Osteoblast (primary cell): ENCODE measurements around the gene UTP4. TPM values are rescaled to one million over a fixed set of nuclear protein-coding genes. Genes with fewer than 3 reads are reported as not detected.

Experiments used
- DNase-seq: peaks from one replicate; pipeline ENCODE4 v3.0.0; 2011; ENCODE audit warnings: low spot score, mixed read lengths; ENCODE audit not compliant: insufficient read length; ENCODE audit errors: missing footprints
- H2AFZ ChIP-seq: 2 replicates; pipeline ENCODE4 v1.6.0; 2011; ENCODE audit warnings: mild to moderate bottlenecking, low read length
- H3K27ac ChIP-seq: 2 replicates; pipeline ENCODE4 v1.5.1; 2011; ENCODE audit warnings: mild to moderate bottlenecking, low read depth, low read length, moderate library complexity
- H3K27me3 ChIP-seq: 2 replicates; pipeline ENCODE4 v1.6.0; 2012; ENCODE audit warnings: mild to moderate bottlenecking, control low read depth, inconsistent platforms, low read length, moderate library complexity; ENCODE audit not compliant: insufficient read depth
- H3K36me3 ChIP-seq: 2 replicates; pipeline ENCODE4 v1.5.1; 2011; ENCODE audit warnings: mild to moderate bottlenecking, low read length, control low read depth, moderate library complexity; ENCODE audit not compliant: insufficient read depth
- H3K4me1 ChIP-seq: 2 replicates; pipeline ENCODE4 v1.5.1; 2011; ENCODE audit warnings: mild to moderate bottlenecking, low read length, control low read depth, moderate library complexity; ENCODE audit not compliant: insufficient read depth
- H3K4me2 ChIP-seq: 2 replicates; pipeline ENCODE4 v1.6.0; 2011; ENCODE audit warnings: mild to moderate bottlenecking, low read length; ENCODE audit not compliant: insufficient read depth
- H3K4me3 ChIP-seq: fragments of 200-600 bp; sonication (generic); 3 replicates; pipeline ENCODE4 v1.5.1; 2012; ENCODE audit warnings: mild to moderate bottlenecking, low read length, inconsistent platforms; ENCODE audit not compliant: insufficient read depth
- H3K79me2 ChIP-seq: 2 replicates; pipeline ENCODE4 v1.6.0; 2012; ENCODE audit warnings: mild to moderate bottlenecking, low read length, control low read depth, inconsistent platforms; ENCODE audit not compliant: insufficient read depth
- H3K9me3 ChIP-seq: 2 replicates; pipeline ENCODE4 v1.5.1; 2011; ENCODE audit warnings: low read depth, low read length, control low read depth
- H4K20me1 ChIP-seq: 2 replicates; pipeline ENCODE4 v1.6.0; 2012; ENCODE audit warnings: mild to moderate bottlenecking, low read length, control low read depth; ENCODE audit not compliant: insufficient read depth
- total RNA-seq: library from RNA; depleted of rRNA; stranded (reverse); fragments of >200 nt; gene quantifications from 2 replicates; pipeline ENCODE4 v1.2.3, GENCODE V29; 2012
- TF ChIP-seq, protein P1 (sequence below): IDR thresholded peaks from 2 replicates; pipeline ENCODE4 v1.5.1; 2011; ENCODE audit warnings: mild to moderate bottlenecking, low read depth, low read length, moderate library complexity; ENCODE audit errors: extremely low read depth

The UTP4 gene
- total RNA-seq, 1 donor: 17.4 TPM

DNA sequence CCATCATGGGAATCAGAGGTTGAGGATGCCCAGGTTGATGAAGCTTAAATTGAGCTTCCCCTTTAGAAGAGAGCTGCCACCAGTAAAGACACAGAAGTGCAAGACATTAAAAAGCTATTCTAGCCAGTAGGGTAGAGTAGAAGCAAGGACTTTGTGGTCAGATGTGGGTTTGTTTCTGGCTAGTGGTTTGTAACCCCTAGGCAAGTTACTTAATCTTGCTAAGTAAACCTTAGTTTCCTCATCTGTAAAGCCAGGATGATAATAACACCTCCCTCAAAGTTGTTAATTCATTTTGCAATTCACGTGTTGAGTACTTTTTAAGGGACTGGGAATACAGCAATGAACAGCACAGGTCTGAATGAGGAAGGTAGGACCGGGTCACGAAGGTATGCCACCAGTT lies 58.1 kb downstream of the UTP4 start:
- no peak overlapping the region for H3K4me3 ChIP-seq
- H3K4me2 ChIP-seq: peak overlapping the region; percentile 100
- no peaks in the 10 kb centered on the region for H3K36me3 ChIP-seq
- TF ChIP-seq, protein P1, sequence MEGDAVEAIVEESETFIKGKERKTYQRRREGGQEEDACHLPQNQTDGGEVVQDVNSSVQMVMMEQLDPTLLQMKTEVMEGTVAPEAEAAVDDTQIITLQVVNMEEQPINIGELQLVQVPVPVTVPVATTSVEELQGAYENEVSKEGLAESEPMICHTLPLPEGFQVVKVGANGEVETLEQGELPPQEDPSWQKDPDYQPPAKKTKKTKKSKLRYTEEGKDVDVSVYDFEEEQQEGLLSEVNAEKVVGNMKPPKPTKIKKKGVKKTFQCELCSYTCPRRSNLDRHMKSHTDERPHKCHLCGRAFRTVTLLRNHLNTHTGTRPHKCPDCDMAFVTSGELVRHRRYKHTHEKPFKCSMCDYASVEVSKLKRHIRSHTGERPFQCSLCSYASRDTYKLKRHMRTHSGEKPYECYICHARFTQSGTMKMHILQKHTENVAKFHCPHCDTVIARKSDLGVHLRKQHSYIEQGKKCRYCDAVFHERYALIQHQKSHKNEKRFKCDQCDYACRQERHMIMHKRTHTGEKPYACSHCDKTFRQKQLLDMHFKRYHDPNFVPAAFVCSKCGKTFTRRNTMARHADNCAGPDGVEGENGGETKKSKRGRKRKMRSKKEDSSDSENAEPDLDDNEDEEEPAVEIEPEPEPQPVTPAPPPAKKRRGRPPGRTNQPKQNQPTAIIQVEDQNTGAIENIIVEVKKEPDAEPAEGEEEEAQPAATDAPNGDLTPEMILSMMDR: no peak
- no peaks in the 10 kb centered on the region for H3K27me3 ChIP-seq
- DNase-seq: no peak
- H3K79me2 ChIP-seq: peaks cover 80% of the 10 kb centered on the region
- no peaks in the 10 kb centered on the region for H3K9me3 ChIP-seq
- H3K27ac ChIP-seq: peak overlapping the region; percentile 4
- peaks cover 52% of the 10 kb centered on the region for H4K20me1 ChIP-seq
- peaks cover 49% of the 10 kb centered on the region for H3K4me1 ChIP-seq
- H2AFZ ChIP-seq: no peak overlapping the region

DNA sequence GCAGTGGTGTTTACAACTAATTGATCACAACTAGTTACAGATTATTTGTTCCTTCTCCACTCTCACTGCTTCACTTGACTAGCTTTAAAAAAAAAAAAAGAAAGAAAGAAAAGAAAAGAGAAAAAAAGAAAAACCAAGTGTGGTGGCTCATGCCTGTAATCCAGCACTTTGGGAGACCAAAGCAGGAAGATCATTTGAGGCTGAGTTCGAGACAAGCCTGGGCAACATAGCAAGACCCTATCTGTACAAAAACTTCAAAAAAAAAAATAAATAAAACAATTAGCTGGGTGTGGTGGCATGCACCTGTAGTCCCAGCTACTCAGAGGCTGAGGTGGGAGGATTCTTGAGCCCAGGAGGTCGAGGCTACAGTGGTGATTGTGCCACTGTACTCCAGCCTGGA lies 58.7 kb downstream of the UTP4 start:
- H3K27ac ChIP-seq: no peak overlapping the region
- H4K20me1 ChIP-seq: peaks cover 57% of the 10 kb centered on the region
- H3K9me3 ChIP-seq: no peaks in the 10 kb centered on the region
- TF ChIP-seq, protein P1: no peak
- H3K4me3 ChIP-seq: no peak overlapping the region
- H3K4me2 ChIP-seq: no peak overlapping the region
- no peak overlapping the region for H2AFZ ChIP-seq
- peaks cover 50% of the 10 kb centered on the region for H3K4me1 ChIP-seq
- H3K36me3 ChIP-seq: no peaks in the 10 kb centered on the region
- peaks cover 85% of the 10 kb centered on the region for H3K79me2 ChIP-seq
- no peaks in the 10 kb centered on the region for H3K27me3 ChIP-seq
- no peak for DNase-seq

DNA sequence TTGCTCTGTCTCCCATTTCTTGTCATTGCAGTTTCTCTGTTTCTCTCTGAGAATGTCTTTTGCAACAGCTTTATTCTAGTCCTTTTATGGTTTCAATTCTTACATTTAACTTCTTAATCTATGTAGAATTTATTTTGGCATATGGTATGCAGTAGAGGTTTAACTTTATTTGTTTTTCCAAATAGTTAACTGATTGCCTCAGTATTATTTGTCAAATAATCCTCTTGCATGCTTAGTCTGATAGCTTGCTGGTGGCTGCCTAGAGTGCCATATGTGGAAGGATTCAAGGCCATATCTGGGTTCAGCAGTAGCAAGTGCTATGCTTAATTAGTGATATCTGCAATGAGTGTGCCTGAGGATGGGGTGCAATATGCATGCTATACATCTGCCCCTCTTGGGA lies 61.4 kb downstream of the UTP4 start:
- H2AFZ ChIP-seq: no peak overlapping the region
- H3K79me2 ChIP-seq: peaks cover 94% of the 10 kb centered on the region
- H3K4me2 ChIP-seq: peak overlapping the region; percentile 32
- H3K4me3 ChIP-seq: no peak overlapping the region
- H3K27me3 ChIP-seq: no peaks in the 10 kb centered on the region
- no peaks in the 10 kb centered on the region for H3K9me3 ChIP-seq
- H3K27ac ChIP-seq: no peak overlapping the region
- H4K20me1 ChIP-seq: peaks cover 50% of the 10 kb centered on the region
- peaks cover 45% of the 10 kb centered on the region for H3K4me1 ChIP-seq
- TF ChIP-seq, protein P1: no peak
- DNase-seq: no peak
- H3K36me3 ChIP-seq: no peaks in the 10 kb centered on the region

DNA sequence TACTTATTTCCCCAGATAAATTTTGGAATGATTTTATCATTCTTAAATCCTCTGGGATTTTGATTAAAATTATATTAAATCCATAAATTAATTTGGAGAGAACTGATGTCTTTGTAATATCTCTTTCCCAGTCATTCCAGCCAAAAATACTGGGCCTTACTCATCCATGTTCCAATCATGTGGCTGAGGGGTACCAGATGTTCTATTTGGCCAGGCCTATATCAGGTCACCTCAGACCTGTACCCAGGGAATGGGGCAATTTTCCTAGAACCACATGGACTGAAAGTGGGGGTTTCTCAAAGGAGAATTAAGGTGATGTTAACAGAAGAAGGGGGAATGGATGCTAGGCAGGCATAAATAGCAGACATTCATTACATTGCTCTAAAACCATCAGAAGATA lies 62.0 kb downstream of the UTP4 start:
- Histone ChIP-seq H3K9me3 (no peaks in the 10 kb centered on the region), H4K20me1 (peaks cover 44% of the 10 kb centered on the region), H3K36me3 (no peaks in the 10 kb centered on the region), H3K4me1 (peaks cover 44% of the 10 kb centered on the region), H3K27me3 (no peaks in the 10 kb centered on the region), H2AFZ (no peak overlapping the region), H3K79me2 (peaks cover 94% of the 10 kb centered on the region), H3K27ac (no peak overlapping the region), H3K4me3 (no peak overlapping the region), H3K4me2 (no peak overlapping the region)
- TF ChIP-seq, protein P1: no peak
- DNase-seq: no peak
